GM18907 (cell line): ENCODE results near the gene FKRP.
"Not testable (repeated sequence)": the region's sequence is repeated elsewhere in the genome, so short reads cannot be mapped to it uniquely, and the experiment has no call there.

Experiments used
- ATAC-seq: cut with Tn5 transposase; IDR thresholded peaks from one replicate; pipeline ENCODE4 v1.9.1; 2021; ENCODE audit warnings: mild to moderate bottlenecking, moderate library complexity; ENCODE audit not compliant: unreplicated experiment

FKRP gene

GRCh38 chr19:46745521-46746280 lies at the start of gene FKRP:
Gene FKRP, plus strand, starts transcription at chr19:46746057. Its CDS starts 9,394 bp downstream, at chr19:46755451.
- peak; percentile 43 for ATAC-seq

- no peak for ATAC-seq
Observed at GRCh38 chr19:46696866-46697203, 49.0 kb upstream of the FKRP start.

- ATAC-seq: no peak
Observed at GRCh38 chr19:46697204-46697960, 48.5 kb upstream of the FKRP start.

- ATAC-seq: no peak
Observed at GRCh38 chr19:46698395-46699321, 47.2 kb upstream of the FKRP start.

GRCh38 chr19:46700704-46701103 lies 45.2 kb upstream of the FKRP start:
- ATAC-seq: no peak

GRCh38 chr19:46704379-46705076 lies 41.3 kb upstream of the FKRP start:
- ATAC-seq: no peak

- no peak for ATAC-seq
Observed at GRCh38 chr19:46710687-46711086, 35.2 kb upstream of the FKRP start.

- not testable (repeated sequence) for ATAC-seq
Observed at GRCh38 chr19:46712768-46713338, 33.0 kb upstream of the FKRP start.

- no peak for ATAC-seq
Observed at GRCh38 chr19:46713781-46714443, 31.9 kb upstream of the FKRP start.

GRCh38 chr19:46714444-46715106 lies 31.3 kb upstream of the FKRP start:
- ATAC-seq: no peak

GRCh38 chr19:46715620-46715974 lies 30.3 kb upstream of the FKRP start:
- ATAC-seq: no peak

- ATAC-seq: no peak
Observed at GRCh38 chr19:46715975-46716671, 29.7 kb upstream of the FKRP start.

GRCh38 chr19:46716672-46717033 lies 29.2 kb upstream of the FKRP start:
- no peak for ATAC-seq

GRCh38 chr19:46717034-46717715 lies 28.7 kb upstream of the FKRP start, which contains the start of gene PRKD2:
Gene PRKD2, minus strand, starts transcription at chr19:46717114. Its CDS starts 744 bp downstream, at chr19:46716370.
- peak; percentile 32 for ATAC-seq

- ATAC-seq: no peak
Observed at GRCh38 chr19:46717716-46718143, 28.1 kb upstream of the FKRP start.

GRCh38 chr19:46718157-46718933 lies 27.5 kb upstream of the FKRP start:
- ATAC-seq: peak; percentile 28

GRCh38 chr19:46718934-46719622 lies 26.8 kb upstream of the FKRP start:
- ATAC-seq: peak; percentile 36
